Spinal cord (tissue), 10 donors: Measurements from ENCODE around the gene EXOC6B. TPM values are rescaled to one million over a fixed set of nuclear protein-coding genes. Genes with fewer than 3 reads are reported as not detected.
A peak's percentile ranks its signal among the peaks of the same experiment; 100 is the strongest.

ENCODE experiments used
- DNase-seq, 6 donors: peaks; one replicate each; pipeline versions ENCODE4 v3.0.0 to v3.0.0-alpha.2; 2013 to 2015; ENCODE audit warnings: low spot score in 6 of 6, low read depth in 4 of 6
- H3K27ac ChIP-seq: one replicate; pipeline ENCODE4 v1.5.1; 2013; ENCODE audit warnings: low read depth, low read length, control low read depth
- H3K27me3 ChIP-seq: one replicate; pipeline ENCODE4 v1.6.1; 2013; ENCODE audit warnings: low read length; ENCODE audit not compliant: control insufficient read depth, insufficient read depth
- H3K36me3 ChIP-seq: one replicate; pipeline ENCODE4 v1.6.1; 2013; ENCODE audit warnings: low read length; ENCODE audit not compliant: control insufficient read depth, insufficient read depth
- H3K4me1 ChIP-seq: one replicate; pipeline ENCODE4 v1.6.1; 2013; ENCODE audit warnings: low read length; ENCODE audit not compliant: control insufficient read depth, insufficient read depth
- H3K4me3 ChIP-seq: one replicate; pipeline ENCODE4 v1.5.1; 2013; ENCODE audit warnings: low read depth, low read length, control low read depth
- H3K9me3 ChIP-seq: one replicate; pipeline ENCODE4 v1.6.1; 2013; ENCODE audit warnings: low read length; ENCODE audit not compliant: control insufficient read depth, insufficient read depth
- WGBS: methylation state at CpG from one replicate; pipeline ENCODE4 v1.1.5; 2013; ENCODE audit warnings: missing lambda C conversion rate; ENCODE audit not compliant: insufficient coverage; 5-methylcytosine and 5-hydroxymethylcytosine counted together
- polyA plus RNA-seq, 2 donors: library from polyadenylated mRNA; unstranded; fragments of 120-200 nt; gene quantifications; one replicate each; pipeline ENCODE4 v1.2.1, GENCODE V29; 2013; ENCODE audit not compliant: insufficient read length in 2 of 2
- total RNA-seq, 2 donors: library from RNA; depleted of rRNA in 1 of 2; stranded (reverse); fragments of 120-200 nt in 1 of 2; fragments of >200 nt in 1 of 2; gene quantifications; one replicate each; pipeline versions ENCODE4 v1.2.3 to v1.2.4, GENCODE V29; 2013 to 2014
- donor health status: healthy.

EXOC6B gene
- total and polyA plus RNA-seq, 4 donors, result 29.4 to 76.8 (median 38.0) TPM

- no peak for DNase-seq
- 100% methylated on average over 1 of the region's 1 CpG for WGBS
- Histone ChIP-seq H3K27me3 (no peaks in the 10 kb centered on the region), H3K36me3 (no peaks in the 10 kb centered on the region), H3K9me3 (peaks cover 3% of the 10 kb centered on the region), H3K27ac (no peak overlapping the region), H3K4me1 (no peaks in the 10 kb centered on the region), H3K4me3 (no peak overlapping the region)
Measured at GRCh38 chr2:72255540-72255939, 570.3 kb downstream of the EXOC6B start.

GRCh38 chr2:72254831-72255451 is 570.9 kb downstream of the EXOC6B start:
- DNase-seq, result no peak
- no peaks in the 10 kb centered on the region for H3K36me3 ChIP-seq
- WGBS, result no CpG with 5 or more reads among the region's 1 CpG
- no peak overlapping the region for H3K4me3 ChIP-seq
- H3K27me3 ChIP-seq, result no peaks in the 10 kb centered on the region
- no peak overlapping the region for H3K27ac ChIP-seq
- H3K9me3 ChIP-seq, result peaks cover 3% of the 10 kb centered on the region
- no peaks in the 10 kb centered on the region for H3K4me1 ChIP-seq

GRCh38 chr2:72238311-72238710 is 587.5 kb downstream of the EXOC6B start:
- Histone ChIP-seq H3K4me3 (no peak overlapping the region), H3K27me3 (no peaks in the 10 kb centered on the region), H3K36me3 (no peaks in the 10 kb centered on the region), H3K9me3 (no peaks in the 10 kb centered on the region), H3K27ac (no peak overlapping the region), H3K4me1 (no peaks in the 10 kb centered on the region)
- DNase-seq, result no peak

- H3K27me3 ChIP-seq, result no peaks in the 10 kb centered on the region
- no peak overlapping the region for H3K27ac ChIP-seq
- H3K36me3 ChIP-seq, result no peaks in the 10 kb centered on the region
- WGBS, result no CpG with 5 or more reads among the region's 2 CpGs
- H3K4me3 ChIP-seq, result no peak overlapping the region
- H3K4me1 ChIP-seq, result no peaks in the 10 kb centered on the region
- no peaks in the 10 kb centered on the region for H3K9me3 ChIP-seq
- DNase-seq, result no peak
Measured at GRCh38 chr2:72237549-72237948, 588.3 kb downstream of the EXOC6B start.

GRCh38 chr2:72236445-72237067 is 589.3 kb downstream of the EXOC6B start:
- DNase-seq, result peak in 1 of 6 donors; percentile 13
- Histone ChIP-seq H3K4me1 (no peaks in the 10 kb centered on the region), H3K27me3 (no peaks in the 10 kb centered on the region), H3K4me3 (no peak overlapping the region), H3K27ac (no peak overlapping the region), H3K9me3 (no peaks in the 10 kb centered on the region), H3K36me3 (no peaks in the 10 kb centered on the region)
- no CpG with 5 or more reads among the region's 3 CpGs for WGBS

GRCh38 chr2:72235497-72236415 is 590.1 kb downstream of the EXOC6B start:
- Histone ChIP-seq H3K27ac (peak overlapping the region; percentile 18), H3K9me3 (no peaks in the 10 kb centered on the region), H3K4me1 (no peaks in the 10 kb centered on the region), H3K36me3 (no peaks in the 10 kb centered on the region), H3K4me3 (no peak overlapping the region), H3K27me3 (no peaks in the 10 kb centered on the region)
- DNase-seq, result peak in 2 of 6 donors; percentile 7 to 13
- 60% methylated on average over 1 of the region's 5 CpGs for WGBS

GRCh38 chr2:72233211-72233610 is 592.6 kb downstream of the EXOC6B start:
- Histone ChIP-seq H3K36me3 (no peaks in the 10 kb centered on the region), H3K27ac (no peak overlapping the region), H3K27me3 (no peaks in the 10 kb centered on the region), H3K9me3 (no peaks in the 10 kb centered on the region), H3K4me3 (no peak overlapping the region), H3K4me1 (no peaks in the 10 kb centered on the region)
- no peak for DNase-seq
- WGBS, result 40% methylated on average over 1 of the region's 2 CpGs

GRCh38 chr2:72222829-72223564 is 602.8 kb downstream of the EXOC6B start:
- Histone ChIP-seq H3K4me3 (no peak overlapping the region), H3K4me1 (no peaks in the 10 kb centered on the region), H3K27me3 (no peaks in the 10 kb centered on the region), H3K36me3 (no peaks in the 10 kb centered on the region), H3K27ac (no peak overlapping the region), H3K9me3 (no peaks in the 10 kb centered on the region)
- WGBS, result no CpG with 5 or more reads among the region's 3 CpGs
- peak in 1 of 6 donors; percentile 31 for DNase-seq

GRCh38 chr2:72220170-72220569 is 605.7 kb downstream of the EXOC6B start:
- Histone ChIP-seq H3K27ac (no peak overlapping the region), H3K9me3 (no peaks in the 10 kb centered on the region), H3K27me3 (no peaks in the 10 kb centered on the region), H3K4me3 (no peak overlapping the region), H3K4me1 (no peaks in the 10 kb centered on the region), H3K36me3 (no peaks in the 10 kb centered on the region)
- 43% methylated on average over 1 of the region's 2 CpGs for WGBS
- DNase-seq, result no peak
